Measurements from ENCODE around the gene ITGA4.

The ITGA4 gene

GRCh38 chr2:181458871-181459270 is 1.7 kb downstream of the ITGA4 start:
- DNase-seq (ENCODE audit: low read depth), result no peak

DNA sequence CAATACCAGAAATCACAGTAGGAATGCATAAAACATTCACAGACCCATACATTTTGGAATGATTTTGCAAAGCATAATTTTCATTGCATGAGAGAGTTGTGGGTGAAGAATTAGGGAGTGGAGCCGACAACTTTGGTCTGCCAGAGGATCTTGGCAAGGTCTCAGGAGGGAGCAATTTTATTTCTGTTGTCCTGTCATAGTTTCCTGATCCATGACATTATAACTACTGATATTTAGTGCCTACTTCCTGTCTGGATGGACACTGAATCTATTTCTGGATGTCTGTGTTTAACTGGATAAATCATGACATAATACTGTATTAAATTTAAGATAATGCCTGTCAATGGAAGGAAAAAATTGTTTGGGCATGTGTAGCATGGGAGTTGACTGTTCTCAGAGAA is 2.4 kb downstream of the ITGA4 start:
- DNase-seq (ENCODE audit: low read depth), result no peak

GRCh38 chr2:181461056-181461997 is 4.1 kb downstream of the ITGA4 start:
- no peak for DNase-seq (ENCODE audit: low read depth)

- DNase-seq (ENCODE audit: low read depth), result no peak
Observed at GRCh38 chr2:181462033-181462432, 4.8 kb downstream of the ITGA4 start.

- DNase-seq (ENCODE audit: low read depth), result no peak
Observed at GRCh38 chr2:181463588-181463987, 6.4 kb downstream of the ITGA4 start.

- no peak for DNase-seq (ENCODE audit: low read depth)
Observed at GRCh38 chr2:181464966-181465365, 7.8 kb downstream of the ITGA4 start.

GRCh38 chr2:181465676-181466375 is 8.6 kb downstream of the ITGA4 start:
- DNase-seq (ENCODE audit: low read depth), result no peak

GRCh38 chr2:181466661-181467576 is 9.7 kb downstream of the ITGA4 start:
- DNase-seq (ENCODE audit: low read depth), result peak; percentile 66

GRCh38 chr2:181467966-181468707 is 11.0 kb downstream of the ITGA4 start:
- no peak for DNase-seq (ENCODE audit: low read depth)

GRCh38 chr2:181468811-181469210 is 11.6 kb downstream of the ITGA4 start:
- no peak for DNase-seq (ENCODE audit: low read depth)

DNA sequence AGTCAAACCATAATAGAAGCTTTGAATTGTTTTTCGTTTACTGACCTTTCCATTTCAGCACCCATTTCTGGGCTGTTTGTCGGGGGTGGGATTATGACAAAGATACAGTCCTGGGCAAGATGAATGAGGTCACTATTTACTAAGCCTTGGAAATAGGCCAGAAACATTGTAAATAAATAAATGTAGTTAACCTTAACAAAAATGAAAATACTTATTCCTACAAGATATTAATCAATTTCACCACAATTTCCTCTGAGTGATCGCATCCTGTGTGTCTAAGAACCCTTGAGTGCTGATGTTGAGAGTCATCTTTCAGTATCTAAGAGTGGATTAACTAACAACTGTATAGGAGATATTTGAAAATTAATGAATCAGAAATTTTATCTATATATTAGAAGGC is 14.0 kb downstream of the ITGA4 start:
- DNase-seq (ENCODE audit: low read depth), result no peak

DNA sequence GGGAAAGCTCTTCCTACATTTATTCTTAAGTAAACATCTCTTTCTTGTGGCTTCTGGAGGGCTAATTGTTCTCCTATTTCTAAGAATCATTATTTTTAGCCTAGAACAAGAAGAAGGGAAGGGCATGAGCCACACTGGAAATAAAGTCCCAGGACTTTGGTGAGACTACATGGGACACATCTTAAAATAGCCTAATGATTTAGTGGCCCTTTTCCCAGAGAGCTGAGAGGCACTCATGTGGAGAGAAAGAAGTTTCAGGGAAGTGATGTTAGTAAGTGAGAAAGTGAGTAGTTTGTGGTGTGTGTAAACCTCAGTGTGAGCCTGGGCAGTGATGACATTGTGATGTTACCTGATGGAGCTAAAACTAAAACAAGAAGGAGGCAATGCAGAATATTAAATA is 14.6 kb downstream of the ITGA4 start:
- no peak for DNase-seq (ENCODE audit: low read depth)

DNA sequence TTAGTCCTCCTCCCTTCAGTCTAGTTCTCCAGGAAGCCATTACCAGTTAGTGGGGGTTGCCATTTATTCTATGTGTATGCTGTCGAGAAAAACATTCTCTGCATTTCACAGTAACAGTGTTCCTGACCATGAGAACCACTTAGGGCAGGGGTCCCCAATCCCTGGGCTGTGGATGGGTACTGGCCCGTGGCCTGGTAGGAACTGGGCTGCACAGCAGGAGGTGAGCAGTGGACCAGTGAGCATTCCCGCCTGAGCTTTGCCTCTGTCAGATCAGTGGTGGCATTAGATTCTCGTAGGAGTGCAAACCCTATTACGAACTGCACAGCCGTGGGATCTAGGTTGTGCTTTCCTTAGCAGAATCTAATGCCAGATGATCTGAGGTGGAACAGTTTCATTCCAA is 15.8 kb downstream of the ITGA4 start:
- no peak for DNase-seq (ENCODE audit: low read depth)

- DNase-seq (ENCODE audit: low read depth), result no peak
Observed at GRCh38 chr2:181474222-181474881, 17.2 kb downstream of the ITGA4 start.

DNA sequence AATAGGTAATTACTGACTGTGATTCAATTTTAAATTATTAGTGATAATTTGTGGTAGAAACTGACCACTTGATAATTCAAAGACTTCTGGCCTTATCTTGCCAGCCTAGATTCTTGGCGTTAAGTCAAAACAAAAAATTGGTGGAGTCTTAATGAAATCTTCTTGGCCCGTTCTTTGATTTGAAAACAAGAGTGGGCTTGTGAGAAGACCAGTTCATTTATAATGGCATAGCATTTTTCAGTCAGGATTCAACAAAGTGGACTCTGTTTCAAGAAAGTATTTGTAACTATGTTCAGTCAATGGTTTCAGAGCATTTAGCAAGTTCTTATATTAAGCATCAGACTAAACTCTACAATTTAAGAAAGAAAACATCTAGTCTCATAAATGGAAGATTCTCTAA is 26.0 kb downstream of the ITGA4 start:
- no peak for DNase-seq (ENCODE audit: low read depth)

DNA sequence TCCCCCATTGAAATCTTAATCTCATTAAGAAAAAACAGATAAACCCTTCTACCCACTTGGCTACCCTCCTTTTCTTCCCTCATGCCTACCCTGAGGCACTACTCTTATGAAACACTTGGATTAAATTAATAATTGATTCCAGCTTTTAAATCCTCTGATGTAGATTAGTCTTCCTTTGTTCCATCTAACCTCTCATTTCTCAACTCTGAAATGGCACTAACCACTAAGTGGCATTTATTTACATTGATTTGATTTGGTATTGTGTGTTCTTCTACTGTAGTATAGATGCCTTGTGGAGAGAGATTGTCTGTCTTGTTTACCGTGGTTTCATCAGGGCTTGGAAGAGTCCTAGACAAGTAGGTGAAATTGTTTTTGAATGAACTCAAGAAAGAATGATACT is 26.7 kb downstream of the ITGA4 start:
- no peak for DNase-seq (ENCODE audit: low read depth)

- DNase-seq (ENCODE audit: low read depth), result no peak
Observed at GRCh38 chr2:181484851-181485637, 27.9 kb downstream of the ITGA4 start.

DNA sequence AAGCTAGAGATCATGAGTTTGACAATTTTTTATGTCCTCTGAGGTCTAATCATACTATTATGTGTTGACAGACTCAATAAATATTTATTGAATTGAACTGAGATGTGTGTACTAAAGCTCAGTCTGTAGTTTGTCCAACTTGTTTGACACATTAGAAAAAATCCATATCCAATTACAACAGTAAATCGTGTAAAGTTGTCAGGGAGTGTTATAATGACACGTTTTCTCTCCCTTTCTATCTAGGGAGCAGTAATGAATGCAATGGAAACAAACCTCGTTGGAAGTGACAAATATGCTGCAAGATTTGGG is 28.4 kb downstream of the ITGA4 start:
- no peak for DNase-seq (ENCODE audit: low read depth)

DNA sequence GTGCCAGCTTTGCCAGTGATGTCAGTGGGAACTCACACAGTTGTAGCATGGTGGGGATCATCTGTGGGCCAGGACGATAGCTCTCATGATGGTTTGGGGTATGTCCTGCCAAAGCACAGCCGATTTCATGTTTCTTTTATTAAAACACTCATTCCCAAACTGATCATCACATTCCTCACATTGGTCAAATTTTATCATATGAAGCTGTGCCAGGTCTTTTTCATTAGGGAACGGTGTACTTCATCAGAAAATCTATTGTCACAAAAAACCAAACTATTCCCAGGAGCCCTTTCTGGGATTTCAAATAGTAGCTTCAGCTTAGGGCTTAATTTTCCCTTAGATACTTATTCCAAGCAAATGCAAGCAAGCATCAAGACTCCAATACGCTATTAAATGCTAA is 42.0 kb downstream of the ITGA4 start:
- DNase-seq (ENCODE audit: low read depth), result no peak

DNA sequence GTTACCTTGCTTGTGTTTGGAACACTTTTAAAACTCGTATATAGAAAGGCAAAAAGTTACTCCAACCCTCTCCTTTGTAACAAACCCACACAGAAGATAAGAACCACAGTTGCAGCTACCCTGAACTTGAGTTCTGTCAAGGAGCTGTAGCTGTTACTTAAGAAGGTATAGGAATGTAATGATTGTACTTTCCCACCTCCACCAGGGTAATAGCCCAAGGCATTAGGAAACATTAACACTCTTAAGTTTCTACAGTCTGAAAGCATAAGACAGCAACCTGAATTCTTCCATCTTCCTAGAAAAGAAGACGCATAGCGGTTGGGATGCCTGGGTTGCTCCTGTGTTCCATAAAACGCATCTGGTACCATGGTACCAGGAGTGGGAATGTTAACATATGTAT is 43.0 kb downstream of the ITGA4 start:
- no peak for DNase-seq (ENCODE audit: low read depth)
